ENCODE measurements around the gene UNC5C. TPM values are rescaled to one million over a fixed set of nuclear protein-coding genes. Genes with fewer than 3 reads are reported as not detected.

UNC5C gene
- polyA plus RNA-seq, 1 donor (not counting 4 experiments of a cell fraction or from before 2014, with no cell fraction given): not detected

- DNase-seq (ENCODE audit: low read depth, low spot score): no peak
- no peak for FAIRE-seq
- Histone ChIP-seq H3K27me3 (ENCODE audit: control insufficient read depth, extremely low read depth, insufficient read depth, low read length) (no peaks in the 10 kb centered on the region), H3K9me3 (ENCODE audit: control insufficient read depth, low read depth, low read length) (no peaks in the 10 kb centered on the region), H3K36me3 (ENCODE audit: control insufficient read depth in 2 of 2, extremely low read depth in 1 of 2, insufficient read depth in 2 of 2, low read length in 2 of 2) (no peaks in the 10 kb centered on the region), H3K9me1 (ENCODE audit: control insufficient read depth, extremely low read depth, insufficient read depth, low read length) (no peaks in the 10 kb centered on the region), H4K20me1 (ENCODE audit: control insufficient read depth, extremely low read depth, insufficient read depth, low read length) (no peaks in the 10 kb centered on the region), H2AFZ (ENCODE audit: control insufficient read depth, low read length) (no peak overlapping the region), H3K79me2 (ENCODE audit: control insufficient read depth, insufficient read depth, low read length) (no peaks in the 10 kb centered on the region), H3K4me2 (ENCODE audit: control insufficient read depth, extremely low read depth, insufficient read depth, low read depth, low read length) (no peak overlapping the region), H3K27ac (ENCODE audit: control insufficient read depth, insufficient read depth, low read length) (no peak overlapping the region), H3K4me1 (ENCODE audit: control insufficient read depth, extremely low read depth, insufficient read depth, low read length) (no peaks in the 10 kb centered on the region), H3K9ac (ENCODE audit: control insufficient read depth, extremely low read depth, insufficient read depth, low read length) (no peak overlapping the region), H3K4me3 (ENCODE audit: control insufficient read depth in 2 of 3, extremely low read depth in 1 of 3, insufficient read depth in 2 of 3, low read depth in 1 of 3, low read length in 3 of 3) (no peak overlapping the region)
- TF ChIP-seq CTCF (optimal IDR thresholded peaks at IDR 0.05 in 1 of 3, IDR thresholded peaks at IDR 0.05 in 1 of 3, conservative IDR thresholded peaks at IDR 0.05 in 1 of 3; ENCODE audit: extremely low read depth in 1 of 3, insufficient read depth in 2 of 3, low read length in 3 of 3) (no peak), EZH2 (IDR thresholded peaks at IDR 0.05; ENCODE audit: low read length) (no peak)
- dilution Hi-C loops (cut with MboI; ENCODE audit: extremely low pct_ligation_motif_present, low sequenced_read_pairs): no loop called here
These were observed 254.5 kb downstream of the UNC5C start for GRCh38 chr4:95294321-95294720.

GRCh38 chr4:95293014-95293413 lies 255.8 kb downstream of the UNC5C start:
- H3K79me2 ChIP-seq (ENCODE audit: control insufficient read depth, insufficient read depth, low read length): no peaks in the 10 kb centered on the region
- H4K20me1 ChIP-seq (ENCODE audit: control insufficient read depth, extremely low read depth, insufficient read depth, low read length): no peaks in the 10 kb centered on the region
- FAIRE-seq (no peak), DNase-seq (ENCODE audit: low read depth, low spot score) (no peak)
- TF ChIP-seq EZH2 (IDR thresholded peaks at IDR 0.05; ENCODE audit: low read length): no peak
- TF ChIP-seq CTCF (optimal IDR thresholded peaks at IDR 0.05 in 1 of 3, IDR thresholded peaks at IDR 0.05 in 1 of 3, conservative IDR thresholded peaks at IDR 0.05 in 1 of 3; ENCODE audit: extremely low read depth in 1 of 3, insufficient read depth in 2 of 3, low read length in 3 of 3): no peak
- no peak overlapping the region for H2AFZ ChIP-seq (ENCODE audit: control insufficient read depth, low read length)
- no peaks in the 10 kb centered on the region for H3K36me3 ChIP-seq (ENCODE audit: control insufficient read depth in 2 of 2, extremely low read depth in 1 of 2, insufficient read depth in 2 of 2, low read length in 2 of 2)
- H3K4me3 ChIP-seq (ENCODE audit: control insufficient read depth in 2 of 3, extremely low read depth in 1 of 3, insufficient read depth in 2 of 3, low read depth in 1 of 3, low read length in 3 of 3): no peak overlapping the region
- H3K4me2 ChIP-seq (ENCODE audit: control insufficient read depth, extremely low read depth, insufficient read depth, low read depth, low read length): no peak overlapping the region
- no peak overlapping the region for H3K9ac ChIP-seq (ENCODE audit: control insufficient read depth, extremely low read depth, insufficient read depth, low read length)
- no peak overlapping the region for H3K27ac ChIP-seq (ENCODE audit: control insufficient read depth, insufficient read depth, low read length)
- no peaks in the 10 kb centered on the region for H3K9me3 ChIP-seq (ENCODE audit: control insufficient read depth, low read depth, low read length)
- dilution Hi-C loops (cut with MboI; ENCODE audit: extremely low pct_ligation_motif_present, low sequenced_read_pairs): no loop called here
- no peaks in the 10 kb centered on the region for H3K27me3 ChIP-seq (ENCODE audit: control insufficient read depth, extremely low read depth, insufficient read depth, low read length)
- no peaks in the 10 kb centered on the region for H3K9me1 ChIP-seq (ENCODE audit: control insufficient read depth, extremely low read depth, insufficient read depth, low read length)
- no peaks in the 10 kb centered on the region for H3K4me1 ChIP-seq (ENCODE audit: control insufficient read depth, extremely low read depth, insufficient read depth, low read length)

Measured in keratinocyte (primary cell).